ENCODE data around the gene ZIC2. TPM values are rescaled to one million over a fixed set of nuclear protein-coding genes. Genes with fewer than 3 reads are reported as not detected.

The ZIC2 gene
- total and polyA plus RNA-seq, 2 donors (not counting 1 experiment from before 2014, with no cell fraction given), result not detected

DNA sequence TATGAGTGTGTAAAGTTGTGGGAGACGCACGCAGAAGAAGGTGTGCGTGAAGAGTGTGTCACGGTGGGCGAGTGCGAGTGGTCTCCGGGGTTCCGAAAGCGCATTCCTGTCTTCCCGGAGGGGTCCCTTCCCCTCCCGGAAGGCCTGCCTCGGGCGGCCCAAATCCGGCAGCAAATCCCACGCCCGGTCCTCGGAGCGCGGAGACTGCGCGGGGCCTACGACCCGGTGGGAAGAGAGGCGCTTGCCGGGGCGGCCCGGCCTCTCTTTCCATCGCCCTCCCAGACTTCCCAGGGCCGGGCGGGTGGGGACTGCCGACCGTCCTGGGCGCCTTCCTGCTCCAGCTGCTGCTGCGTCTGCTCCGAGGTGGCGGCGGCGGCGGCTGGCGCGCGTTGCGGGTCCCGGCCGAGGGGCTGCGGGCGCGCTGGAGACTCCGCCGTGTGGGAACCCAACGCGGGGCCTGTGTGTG is 12.1 kb upstream of the ZIC2 start:
- Histone ChIP-seq H3K36me3 (ENCODE audit: control insufficient read depth, insufficient read depth, low read length) (no peaks in the 10 kb centered on the region), H4K20me1 (ENCODE audit: control insufficient read depth, extremely low read depth, insufficient read depth, low read length) (peaks cover 1% of the 10 kb centered on the region), H3K9me3 (ENCODE audit: control insufficient read depth, insufficient read depth, low read depth, low read length) (no peaks in the 10 kb centered on the region), H2AFZ (ENCODE audit: low read length) (no peak overlapping the region), H3K27ac (ENCODE audit: insufficient read depth, low read length) (no peak overlapping the region), H3K27me3 (ENCODE audit: control insufficient read depth, insufficient read depth, low read length) (peaks cover 71% of the 10 kb centered on the region), H3K4me3 (replicated peaks in 1 of 4; ENCODE audit: control extremely low read depth in 1 of 4, insufficient read depth in 1 of 4, low read depth in 3 of 4, low read length in 4 of 4) (no peak overlapping the region), H3K4me2 (ENCODE audit: extremely low read depth, insufficient read depth, low read length) (no peak overlapping the region), H3K4me1 (ENCODE audit: control insufficient read depth, extremely low read depth, insufficient read depth, low read length) (no peaks in the 10 kb centered on the region), H3K79me2 (ENCODE audit: control insufficient read depth, insufficient read depth, low read length) (no peaks in the 10 kb centered on the region), H3K9ac (ENCODE audit: insufficient read depth, low read length) (no peak overlapping the region)
- DNase-seq (ENCODE audit: low read depth in 2 of 2), result no peak
- TF ChIP-seq EZH2 (IDR thresholded peaks at IDR 0.05; ENCODE audit: low read length, missing control alignments), result no peak
- TF ChIP-seq, protein P1, sequence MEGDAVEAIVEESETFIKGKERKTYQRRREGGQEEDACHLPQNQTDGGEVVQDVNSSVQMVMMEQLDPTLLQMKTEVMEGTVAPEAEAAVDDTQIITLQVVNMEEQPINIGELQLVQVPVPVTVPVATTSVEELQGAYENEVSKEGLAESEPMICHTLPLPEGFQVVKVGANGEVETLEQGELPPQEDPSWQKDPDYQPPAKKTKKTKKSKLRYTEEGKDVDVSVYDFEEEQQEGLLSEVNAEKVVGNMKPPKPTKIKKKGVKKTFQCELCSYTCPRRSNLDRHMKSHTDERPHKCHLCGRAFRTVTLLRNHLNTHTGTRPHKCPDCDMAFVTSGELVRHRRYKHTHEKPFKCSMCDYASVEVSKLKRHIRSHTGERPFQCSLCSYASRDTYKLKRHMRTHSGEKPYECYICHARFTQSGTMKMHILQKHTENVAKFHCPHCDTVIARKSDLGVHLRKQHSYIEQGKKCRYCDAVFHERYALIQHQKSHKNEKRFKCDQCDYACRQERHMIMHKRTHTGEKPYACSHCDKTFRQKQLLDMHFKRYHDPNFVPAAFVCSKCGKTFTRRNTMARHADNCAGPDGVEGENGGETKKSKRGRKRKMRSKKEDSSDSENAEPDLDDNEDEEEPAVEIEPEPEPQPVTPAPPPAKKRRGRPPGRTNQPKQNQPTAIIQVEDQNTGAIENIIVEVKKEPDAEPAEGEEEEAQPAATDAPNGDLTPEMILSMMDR (conservative IDR thresholded peaks at IDR 0.05 in 1 of 2, IDR thresholded peaks at IDR 0.05 in 1 of 2; ENCODE audit: low read depth in 1 of 2, low read length in 2 of 2), result no peak

DNA sequence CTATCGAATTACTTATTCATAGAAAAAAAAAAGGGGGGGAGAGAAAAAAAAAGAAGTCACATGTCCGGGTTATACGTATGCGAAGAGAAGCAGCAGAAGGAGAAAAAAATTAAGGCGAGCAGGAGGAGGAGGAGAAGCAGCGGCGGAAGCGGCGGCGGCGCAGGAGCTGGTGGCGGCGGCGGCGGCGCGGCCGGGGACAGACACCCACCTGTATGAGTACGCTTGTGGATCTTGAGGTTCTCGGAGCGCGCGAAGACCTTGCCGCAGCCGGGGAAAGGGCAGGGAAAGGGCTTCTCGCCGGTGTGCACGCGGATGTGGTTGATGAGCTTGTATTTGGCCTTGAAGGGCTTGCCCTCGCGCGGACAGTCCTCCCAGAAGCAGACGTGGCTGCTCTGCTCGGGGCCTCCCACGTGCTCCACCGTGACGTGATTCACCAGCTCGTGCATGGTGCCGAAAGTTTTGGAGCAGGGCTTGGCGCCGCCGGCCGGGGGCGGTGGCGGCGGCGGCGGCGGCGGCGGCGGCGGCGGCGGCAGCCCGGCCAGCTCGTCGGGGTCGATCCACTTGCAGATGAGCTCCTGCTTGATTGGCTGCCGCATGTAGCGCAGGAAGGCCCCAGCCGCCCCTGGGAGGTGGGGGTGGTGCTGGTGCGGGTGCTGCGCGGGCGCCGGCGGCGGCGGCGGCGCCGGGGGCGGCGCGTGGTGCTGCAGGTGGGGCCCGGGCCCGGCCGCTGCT is 11.5 kb upstream of the ZIC2 start:
- peak overlapping the region; percentile 25 for H3K4me2 ChIP-seq (ENCODE audit: extremely low read depth, insufficient read depth, low read length)
- H3K4me1 ChIP-seq (ENCODE audit: control insufficient read depth, extremely low read depth, insufficient read depth, low read length), result no peaks in the 10 kb centered on the region
- no peak overlapping the region for H3K4me3 ChIP-seq (replicated peaks in 1 of 4; ENCODE audit: control extremely low read depth in 1 of 4, insufficient read depth in 1 of 4, low read depth in 3 of 4, low read length in 4 of 4)
- DNase-seq (ENCODE audit: low read depth in 2 of 2), result peak in 1 of 2 donors; percentile 30
- H3K27ac ChIP-seq (ENCODE audit: insufficient read depth, low read length), result no peak overlapping the region
- peak; percentile 99 for TF ChIP-seq EZH2 (IDR thresholded peaks at IDR 0.05; ENCODE audit: low read length, missing control alignments)
- TF ChIP-seq, protein P1 (conservative IDR thresholded peaks at IDR 0.05 in 1 of 2, IDR thresholded peaks at IDR 0.05 in 1 of 2; ENCODE audit: low read depth in 1 of 2, low read length in 2 of 2), result no peak
- H3K27me3 ChIP-seq (ENCODE audit: control insufficient read depth, insufficient read depth, low read length), result peaks cover 77% of the 10 kb centered on the region
- H2AFZ ChIP-seq (ENCODE audit: low read length), result no peak overlapping the region
- H4K20me1 ChIP-seq (ENCODE audit: control insufficient read depth, extremely low read depth, insufficient read depth, low read length), result peaks cover 1% of the 10 kb centered on the region
- H3K36me3 ChIP-seq (ENCODE audit: control insufficient read depth, insufficient read depth, low read length), result no peaks in the 10 kb centered on the region
- H3K9ac ChIP-seq (ENCODE audit: insufficient read depth, low read length), result no peak overlapping the region
- H3K9me3 ChIP-seq (ENCODE audit: control insufficient read depth, insufficient read depth, low read depth, low read length), result no peaks in the 10 kb centered on the region
- H3K79me2 ChIP-seq (ENCODE audit: control insufficient read depth, insufficient read depth, low read length), result no peaks in the 10 kb centered on the region

DNA sequence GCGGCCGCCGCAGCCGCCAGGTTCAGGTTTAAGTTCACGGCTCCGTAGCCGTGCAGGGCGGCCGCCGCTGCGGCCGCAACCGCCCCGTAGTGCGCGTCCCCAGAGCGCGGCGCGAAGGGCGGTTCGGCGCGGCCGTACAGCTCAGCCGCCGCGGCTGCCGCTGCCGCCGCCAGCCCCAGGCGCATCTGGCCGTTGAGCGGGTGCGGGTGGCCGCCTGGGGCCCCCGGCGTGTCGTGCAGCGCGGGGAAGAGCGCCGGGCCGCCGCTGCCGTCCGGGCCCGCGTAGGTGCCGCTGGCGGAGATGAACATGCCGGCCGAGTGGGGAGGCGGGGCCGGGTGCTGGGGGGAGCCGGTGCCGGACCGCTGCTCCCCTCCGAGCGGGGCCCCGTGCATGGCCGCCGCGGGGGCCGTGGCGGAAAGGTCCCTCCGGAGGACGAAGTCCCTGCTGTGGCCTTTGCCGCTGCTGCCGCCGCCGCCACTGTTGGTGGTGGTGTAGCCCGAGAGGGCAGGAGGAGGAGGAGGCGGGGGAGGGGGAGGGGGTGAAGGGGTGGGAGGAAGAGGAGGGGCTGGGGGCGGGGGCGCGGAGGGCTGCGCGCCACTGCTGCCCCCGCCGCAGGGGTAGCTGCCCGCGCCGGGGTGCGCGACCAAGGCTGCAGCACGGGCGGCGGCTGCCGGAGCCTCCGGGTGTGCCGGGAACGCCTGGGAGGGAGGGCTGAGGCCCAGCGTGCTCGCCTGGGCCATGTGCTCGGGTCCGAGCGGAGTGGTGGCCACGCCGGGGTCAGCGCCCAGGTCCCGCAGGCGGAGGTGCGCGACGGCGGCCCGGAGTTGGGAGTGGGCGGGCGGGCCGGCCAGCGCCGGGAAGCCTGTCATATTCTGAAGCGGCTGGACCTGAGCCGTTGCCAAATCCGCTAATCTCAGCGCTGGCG is 10.7 kb upstream of the ZIC2 start:
- TF ChIP-seq, protein P1 (conservative IDR thresholded peaks at IDR 0.05 in 1 of 2, IDR thresholded peaks at IDR 0.05 in 1 of 2; ENCODE audit: low read depth in 1 of 2, low read length in 2 of 2), result no peak
- TF ChIP-seq EZH2 (IDR thresholded peaks at IDR 0.05; ENCODE audit: low read length, missing control alignments), result no peak
- Histone ChIP-seq H3K9ac (ENCODE audit: insufficient read depth, low read length) (no peak overlapping the region), H3K27ac (ENCODE audit: insufficient read depth, low read length) (no peak overlapping the region), H2AFZ (ENCODE audit: low read length) (no peak overlapping the region), H3K27me3 (ENCODE audit: control insufficient read depth, insufficient read depth, low read length) (peaks cover 81% of the 10 kb centered on the region), H3K4me3 (replicated peaks in 1 of 4; ENCODE audit: control extremely low read depth in 1 of 4, insufficient read depth in 1 of 4, low read depth in 3 of 4, low read length in 4 of 4) (no peak overlapping the region), H3K36me3 (ENCODE audit: control insufficient read depth, insufficient read depth, low read length) (no peaks in the 10 kb centered on the region), H3K79me2 (ENCODE audit: control insufficient read depth, insufficient read depth, low read length) (no peaks in the 10 kb centered on the region), H4K20me1 (ENCODE audit: control insufficient read depth, extremely low read depth, insufficient read depth, low read length) (peaks cover 1% of the 10 kb centered on the region), H3K4me1 (ENCODE audit: control insufficient read depth, extremely low read depth, insufficient read depth, low read length) (no peaks in the 10 kb centered on the region), H3K4me2 (ENCODE audit: extremely low read depth, insufficient read depth, low read length) (peak overlapping the region; percentile 25), H3K9me3 (ENCODE audit: control insufficient read depth, insufficient read depth, low read depth, low read length) (no peaks in the 10 kb centered on the region)
- DNase-seq (ENCODE audit: low read depth in 2 of 2), result no peak

Measured in fibroblast of lung (primary cell).